T-helper 2 cell treated with Interferon-gamma antibody and Interleukin-4, amounts not matched to agents 5 μg/mL and 100 μg/mL, for 36 hours (primary cell): Measurements from ENCODE around the gene DISC1.

Experiments
- DNase-seq: peaks from one replicate; pipeline ENCODE4 v3.0.0; 2021; ENCODE audit warnings: low spot score
- H3K27ac Mint-ChIP-seq: one replicate; pipeline ENCODE4 v1.8.0; 2021; ENCODE audit warnings: mild to moderate bottlenecking, mixed read lengths
- H3K27me3 Mint-ChIP-seq: one replicate; pipeline ENCODE4 v1.8.0; 2021; ENCODE audit warnings: low read depth, mixed read lengths
- H3K36me3 Mint-ChIP-seq: one replicate; pipeline ENCODE4 v1.8.0; 2021; ENCODE audit warnings: low read depth, mixed read lengths
- H3K4me1 Mint-ChIP-seq: one replicate; pipeline ENCODE4 v1.8.0; 2021; ENCODE audit warnings: low read depth, mixed read lengths
- H3K4me3 Mint-ChIP-seq: one replicate; pipeline ENCODE4 v1.8.0; 2022; ENCODE audit warnings: mild to moderate bottlenecking, moderate library complexity, mixed read lengths
- H3K9me3 Mint-ChIP-seq: one replicate; pipeline ENCODE4 v1.8.0; 2021; ENCODE audit warnings: mixed read lengths

Gene DISC1

DNA sequence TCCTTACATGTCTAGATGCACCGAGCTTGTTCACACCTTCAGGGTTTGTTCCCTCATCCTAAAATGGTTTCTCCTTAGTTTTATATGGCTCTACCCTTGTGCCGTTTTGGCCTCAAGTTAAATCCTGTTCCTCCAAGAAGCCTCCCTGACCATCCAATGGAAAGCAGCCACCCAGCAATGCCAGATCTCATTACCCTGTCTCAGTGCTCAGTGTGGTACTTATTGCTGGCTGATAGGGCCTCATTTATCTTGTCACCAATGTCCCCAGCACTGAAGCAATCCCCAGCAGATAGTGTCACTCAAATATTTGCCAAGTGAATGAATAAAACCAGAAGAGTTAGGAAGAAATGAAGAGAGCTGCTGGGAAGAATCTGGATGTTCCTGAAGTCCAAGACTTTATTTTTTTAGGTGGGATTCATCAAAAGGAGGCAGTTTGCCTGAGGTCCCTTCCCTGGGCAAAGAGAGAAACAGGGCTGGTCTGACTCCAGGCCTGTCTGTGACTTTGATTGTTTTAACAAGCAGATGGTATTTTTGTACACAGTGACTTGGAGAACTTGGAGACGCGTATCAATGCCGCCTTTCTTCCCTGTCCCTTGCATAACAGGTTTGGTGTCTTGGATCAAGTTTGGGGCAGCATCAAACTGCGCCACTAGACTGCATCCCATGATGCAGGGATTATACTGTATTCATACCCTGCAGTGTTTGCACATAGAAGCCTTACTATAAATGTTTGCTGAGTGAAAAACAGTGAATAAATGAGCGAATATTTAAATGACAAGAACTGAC, 221.2 kb downstream of the DISC1 start:
- H3K4me3 Mint-ChIP-seq = no peak overlapping the region
- H3K27me3 Mint-ChIP-seq = no peaks in the 10 kb centered on the region
- peaks cover 7% of the 10 kb centered on the region for H3K4me1 Mint-ChIP-seq
- H3K36me3 Mint-ChIP-seq = no peaks in the 10 kb centered on the region
- no peak overlapping the region for H3K27ac Mint-ChIP-seq
- no peaks in the 10 kb centered on the region for H3K9me3 Mint-ChIP-seq
- no peak for DNase-seq

DNA sequence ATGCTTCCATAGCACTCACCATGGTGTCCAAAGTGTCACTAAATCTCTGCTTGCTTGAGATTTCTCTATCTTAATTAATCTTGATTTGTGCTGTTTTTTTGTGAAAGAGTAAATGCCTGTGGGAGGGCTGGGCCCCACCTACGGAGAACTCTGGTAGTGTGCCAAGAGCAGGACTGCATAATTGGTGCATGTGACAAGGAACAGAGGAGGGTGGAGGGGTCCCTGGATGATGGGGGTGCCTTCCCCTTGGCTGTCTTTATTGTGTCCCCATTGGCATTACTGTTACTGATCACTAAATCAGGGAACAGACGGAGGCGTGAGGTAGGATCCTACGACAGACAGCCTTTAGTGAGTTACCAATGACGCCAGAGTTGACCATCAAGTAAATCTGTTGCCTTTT, 223.4 kb downstream of the DISC1 start:
- no peak for DNase-seq
- no peaks in the 10 kb centered on the region for H3K27me3 Mint-ChIP-seq
- no peaks in the 10 kb centered on the region for H3K36me3 Mint-ChIP-seq
- H3K27ac Mint-ChIP-seq = no peak overlapping the region
- no peaks in the 10 kb centered on the region for H3K9me3 Mint-ChIP-seq
- peaks cover 2% of the 10 kb centered on the region for H3K4me1 Mint-ChIP-seq
- H3K4me3 Mint-ChIP-seq = no peak overlapping the region

DNA sequence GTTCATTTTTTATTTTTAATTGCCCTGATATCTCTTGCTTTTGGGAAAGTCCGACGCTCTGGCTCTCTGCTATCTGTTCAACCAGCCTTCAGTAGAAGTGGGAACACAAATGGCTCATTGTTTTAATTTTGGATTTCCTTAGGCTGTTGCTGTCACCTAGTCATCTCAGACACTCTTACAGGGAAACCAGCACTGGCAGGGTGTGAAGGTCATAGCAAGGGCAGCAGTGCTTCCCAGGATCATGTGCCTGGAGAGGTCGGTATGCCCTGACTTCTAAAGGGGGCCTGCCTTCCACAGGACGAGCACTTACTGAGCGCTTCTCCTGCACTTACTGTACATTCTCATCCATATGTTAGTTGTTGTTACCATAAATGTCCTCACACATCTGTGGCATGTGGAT, 224.2 kb downstream of the DISC1 start:
- Mint-ChIP-seq H3K36me3 (no peaks in the 10 kb centered on the region), H3K4me3 (no peak overlapping the region), H3K9me3 (no peaks in the 10 kb centered on the region), H3K27ac (no peak overlapping the region), H3K4me1 (no peaks in the 10 kb centered on the region), H3K27me3 (no peaks in the 10 kb centered on the region)
- DNase-seq = no peak

GRCh38 chr1:231853588-231854207, 227.1 kb downstream of the DISC1 start:
- Mint-ChIP-seq H3K4me1 (no peaks in the 10 kb centered on the region), H3K27ac (no peak overlapping the region), H3K4me3 (no peak overlapping the region), H3K9me3 (no peaks in the 10 kb centered on the region), H3K27me3 (no peaks in the 10 kb centered on the region), H3K36me3 (no peaks in the 10 kb centered on the region)
- DNase-seq = no peak

- H3K36me3 Mint-ChIP-seq = no peaks in the 10 kb centered on the region
- H3K27ac Mint-ChIP-seq = no peak overlapping the region
- H3K4me3 Mint-ChIP-seq = no peak overlapping the region
- no peaks in the 10 kb centered on the region for H3K4me1 Mint-ChIP-seq
- H3K27me3 Mint-ChIP-seq = no peaks in the 10 kb centered on the region
- no peaks in the 10 kb centered on the region for H3K9me3 Mint-ChIP-seq
- DNase-seq = no peak
Observed at GRCh38 chr1:231855361-231855760, 228.8 kb downstream of the DISC1 start.

DNA sequence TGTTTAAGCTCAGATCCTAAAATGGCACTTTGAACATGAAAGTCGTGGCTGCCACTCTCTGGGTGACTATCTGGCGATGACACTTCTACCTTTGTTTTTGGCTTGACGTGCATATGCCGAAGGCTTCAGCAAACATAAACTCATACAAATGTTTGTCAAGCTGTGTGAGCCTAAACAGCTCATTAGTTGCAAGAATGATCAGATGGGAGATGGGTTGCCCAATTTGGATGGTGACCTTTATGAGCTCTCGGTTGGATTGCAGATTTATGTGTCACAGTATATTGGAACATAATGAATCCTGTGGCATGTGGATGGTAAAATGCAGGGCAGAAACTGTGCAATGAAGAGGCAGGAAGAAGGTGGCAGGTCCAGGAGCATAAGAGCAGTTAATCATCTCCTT, 229.3 kb downstream of the DISC1 start:
- Mint-ChIP-seq H3K4me1 (no peaks in the 10 kb centered on the region), H3K4me3 (no peak overlapping the region), H3K9me3 (no peaks in the 10 kb centered on the region), H3K36me3 (no peaks in the 10 kb centered on the region), H3K27ac (no peak overlapping the region), H3K27me3 (no peaks in the 10 kb centered on the region)
- DNase-seq = no peak

- Mint-ChIP-seq H3K9me3 (no peaks in the 10 kb centered on the region), H3K4me1 (no peaks in the 10 kb centered on the region), H3K27ac (no peak overlapping the region), H3K36me3 (no peaks in the 10 kb centered on the region), H3K4me3 (no peak overlapping the region), H3K27me3 (no peaks in the 10 kb centered on the region)
- no peak for DNase-seq
Observed at GRCh38 chr1:231856426-231856825, 229.8 kb downstream of the DISC1 start.

- Mint-ChIP-seq H3K36me3 (no peaks in the 10 kb centered on the region), H3K4me1 (no peaks in the 10 kb centered on the region), H3K27ac (no peak overlapping the region), H3K27me3 (no peaks in the 10 kb centered on the region), H3K4me3 (no peak overlapping the region), H3K9me3 (no peaks in the 10 kb centered on the region)
- no peak for DNase-seq
Observed at GRCh38 chr1:231856894-231857293, 230.3 kb downstream of the DISC1 start.

- Mint-ChIP-seq H3K36me3 (no peaks in the 10 kb centered on the region), H3K4me3 (no peak overlapping the region), H3K9me3 (no peaks in the 10 kb centered on the region), H3K27ac (no peak overlapping the region), H3K27me3 (no peaks in the 10 kb centered on the region), H3K4me1 (no peaks in the 10 kb centered on the region)
- DNase-seq = no peak
Observed at GRCh38 chr1:231857609-231858135, 231.1 kb downstream of the DISC1 start.

GRCh38 chr1:231860221-231861088, 233.9 kb downstream of the DISC1 start:
- Mint-ChIP-seq H3K27ac (no peak overlapping the region), H3K9me3 (no peaks in the 10 kb centered on the region), H3K4me3 (no peak overlapping the region), H3K27me3 (no peaks in the 10 kb centered on the region), H3K4me1 (no peaks in the 10 kb centered on the region), H3K36me3 (no peaks in the 10 kb centered on the region)
- no peak for DNase-seq

GRCh38 chr1:231861541-231862481, 235.2 kb downstream of the DISC1 start:
- Mint-ChIP-seq H3K36me3 (no peaks in the 10 kb centered on the region), H3K9me3 (no peaks in the 10 kb centered on the region), H3K4me1 (no peaks in the 10 kb centered on the region), H3K27me3 (peaks cover 2% of the 10 kb centered on the region), H3K27ac (no peak overlapping the region), H3K4me3 (no peak overlapping the region)
- DNase-seq = no peak

DNA sequence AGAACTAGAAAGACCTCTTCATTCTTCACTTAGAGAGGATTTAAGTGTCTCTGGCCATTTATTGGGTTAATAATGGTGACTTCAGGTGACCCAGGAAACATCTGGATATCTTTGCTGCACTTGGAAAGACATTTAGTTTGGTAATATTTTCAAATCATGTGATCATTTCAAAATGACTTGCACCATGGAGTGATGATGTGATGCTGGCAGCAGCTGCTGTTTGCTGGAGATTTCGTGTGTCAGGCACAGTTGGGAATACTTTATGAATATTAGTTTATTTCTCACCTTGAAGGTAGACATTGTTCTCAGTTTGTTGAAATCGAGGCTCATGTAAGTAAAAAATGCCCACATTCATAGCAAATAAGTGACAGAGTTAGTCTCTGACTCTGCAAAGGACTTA, 236.0 kb downstream of the DISC1 start:
- no peak for DNase-seq
- Mint-ChIP-seq H3K27me3 (peaks cover 2% of the 10 kb centered on the region), H3K4me3 (no peak overlapping the region), H3K9me3 (no peaks in the 10 kb centered on the region), H3K4me1 (no peaks in the 10 kb centered on the region), H3K36me3 (no peaks in the 10 kb centered on the region), H3K27ac (no peak overlapping the region)

DNA sequence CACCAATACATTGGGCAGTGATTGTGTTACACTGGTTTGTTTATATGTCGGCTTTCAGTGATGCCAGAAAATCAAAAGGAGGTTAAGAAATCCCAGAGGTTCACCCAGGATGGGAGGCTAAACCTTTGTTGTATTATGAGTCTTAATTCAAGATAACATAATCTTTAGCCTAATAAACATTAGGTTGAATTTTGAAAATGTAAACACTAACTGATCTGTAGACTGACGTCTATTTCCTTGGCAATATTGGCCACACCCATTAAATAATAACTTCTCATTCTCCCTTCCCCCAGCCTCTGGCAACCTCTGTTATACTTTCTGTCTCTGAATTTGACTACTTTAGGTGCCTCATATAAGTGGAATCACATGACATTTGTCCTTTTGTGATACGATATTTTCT, 238.7 kb downstream of the DISC1 start:
- DNase-seq = no peak
- H3K27ac Mint-ChIP-seq = no peak overlapping the region
- peaks cover 2% of the 10 kb centered on the region for H3K27me3 Mint-ChIP-seq
- H3K36me3 Mint-ChIP-seq = no peaks in the 10 kb centered on the region
- no peak overlapping the region for H3K4me3 Mint-ChIP-seq
- peaks cover 3% of the 10 kb centered on the region for H3K4me1 Mint-ChIP-seq
- no peaks in the 10 kb centered on the region for H3K9me3 Mint-ChIP-seq
